Mucosa of rectum (tissue), 2 donors: Measurements from ENCODE around the gene RIC3.

Experiments used
- H3K27ac ChIP-seq, 2 donors: one replicate each; pipeline ENCODE4 v1.7.0; 2013; ENCODE audit warnings: inconsistent platforms in 2 of 2, low read depth in 2 of 2, low read length in 2 of 2
- H3K27me3 ChIP-seq, 2 donors: one replicate each; pipeline ENCODE4 v1.7.0; 2013; ENCODE audit warnings: low read length in 2 of 2; ENCODE audit not compliant: control insufficient read depth in 2 of 2, insufficient read depth in 2 of 2
- H3K36me3 ChIP-seq, 2 donors: one replicate each; pipeline ENCODE4 v1.7.0; 2013; ENCODE audit warnings: low read length in 2 of 2; ENCODE audit not compliant: control insufficient read depth in 2 of 2, insufficient read depth in 2 of 2
- H3K4me1 ChIP-seq, 2 donors: one replicate each; pipeline ENCODE4 v1.7.0; 2013; ENCODE audit warnings: low read length in 2 of 2, mild to moderate bottlenecking in 1 of 2; ENCODE audit not compliant: control insufficient read depth in 2 of 2, insufficient read depth in 2 of 2
- H3K4me3 ChIP-seq, 2 donors: one replicate each; pipeline ENCODE4 v1.7.0; 2013; ENCODE audit warnings: low read length in 2 of 2
- H3K9ac ChIP-seq, 2 donors: one replicate each; pipeline ENCODE4 v1.7.0; 2013; ENCODE audit warnings: low read length in 2 of 2, low read depth in 1 of 2, mild to moderate bottlenecking in 1 of 2
- H3K9me3 ChIP-seq, 2 donors: one replicate each; pipeline ENCODE4 v1.7.0; 2013; ENCODE audit warnings: low read length in 2 of 2; ENCODE audit not compliant: control insufficient read depth in 2 of 2
- donor health status: healthy.
- donor health status: Normal muscosa, but diverticular disease.

The RIC3 gene

DNA sequence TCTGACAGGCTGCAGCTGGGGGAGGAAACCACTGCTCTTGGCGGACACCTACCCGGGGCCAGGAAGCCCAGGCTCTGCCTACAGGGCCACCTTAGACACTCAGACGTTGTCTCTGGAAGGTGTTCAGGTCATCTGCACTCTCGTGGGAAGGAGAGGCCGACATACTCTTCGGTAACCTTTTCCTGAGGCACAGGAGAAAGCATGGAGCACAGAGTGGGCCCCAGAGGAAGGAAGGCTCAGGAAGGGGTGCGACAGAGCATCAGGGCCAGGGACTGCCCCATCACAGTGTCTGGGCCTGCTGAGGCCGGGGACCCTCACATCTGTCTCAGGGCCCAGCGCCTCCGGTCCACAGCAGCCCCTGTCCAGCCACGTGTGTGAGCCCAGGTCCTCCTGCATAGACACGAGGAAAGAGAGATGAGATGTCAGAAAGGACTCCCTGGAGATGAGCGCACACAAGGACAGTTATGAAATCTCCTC lies 106.0 kb downstream of the RIC3 start:
- H3K4me1 ChIP-seq, result peaks cover 0 to 3% of the 10 kb centered on the region in 2 donors
- H3K9ac ChIP-seq, result no peak overlapping the region
- H3K9me3 ChIP-seq, result no peaks in the 10 kb centered on the region
- H3K36me3 ChIP-seq, result no peaks in the 10 kb centered on the region
- no peaks in the 10 kb centered on the region for H3K27me3 ChIP-seq
- H3K27ac ChIP-seq, result no peak overlapping the region
- H3K4me3 ChIP-seq, result no peak overlapping the region

DNA sequence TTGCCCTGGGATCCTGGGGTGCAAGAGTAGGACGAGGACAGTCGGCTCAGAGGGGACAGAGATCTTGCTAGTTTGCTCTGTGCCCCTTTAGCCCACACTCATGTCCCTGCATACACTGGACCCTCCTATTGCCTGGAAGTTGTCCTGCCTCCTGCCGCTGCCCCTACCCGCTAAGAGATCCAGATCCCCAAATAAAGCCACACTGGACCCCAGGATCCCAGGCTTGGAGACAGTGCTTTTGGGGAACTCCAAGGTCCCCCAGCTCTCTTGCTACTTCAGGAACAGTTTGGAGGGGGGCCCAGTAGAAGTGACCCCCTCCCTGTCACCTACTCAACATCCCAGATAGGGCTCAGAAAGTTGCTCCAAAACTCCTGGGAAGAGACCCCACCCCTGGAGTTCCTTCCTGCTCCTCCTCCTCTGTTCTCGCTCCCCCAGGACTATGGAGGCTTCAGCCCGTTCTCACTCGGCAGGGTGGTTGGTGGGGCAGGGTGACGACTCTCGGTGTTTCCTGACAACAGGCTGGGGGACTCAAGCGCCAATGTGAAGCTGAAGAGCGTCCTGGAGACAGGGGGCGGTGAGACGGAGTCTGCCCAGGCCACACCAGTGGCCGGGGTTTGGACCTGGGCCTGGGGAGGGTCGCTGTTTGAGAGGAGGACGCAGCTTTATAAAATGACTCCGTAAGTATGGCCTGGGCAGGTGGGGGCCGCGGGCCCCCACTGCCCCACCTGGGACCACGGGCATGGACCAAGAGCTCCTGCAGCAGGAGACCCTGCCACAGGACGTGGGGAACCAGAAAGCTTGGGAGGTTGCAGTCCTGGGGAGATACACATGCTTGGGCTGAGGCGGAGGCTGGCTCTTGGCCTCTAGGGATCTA lies 107.0 kb downstream of the RIC3 start:
- Histone ChIP-seq H3K4me1 (peaks cover 0 to 3% of the 10 kb centered on the region in 2 donors), H3K27ac (no peak overlapping the region)

DNA sequence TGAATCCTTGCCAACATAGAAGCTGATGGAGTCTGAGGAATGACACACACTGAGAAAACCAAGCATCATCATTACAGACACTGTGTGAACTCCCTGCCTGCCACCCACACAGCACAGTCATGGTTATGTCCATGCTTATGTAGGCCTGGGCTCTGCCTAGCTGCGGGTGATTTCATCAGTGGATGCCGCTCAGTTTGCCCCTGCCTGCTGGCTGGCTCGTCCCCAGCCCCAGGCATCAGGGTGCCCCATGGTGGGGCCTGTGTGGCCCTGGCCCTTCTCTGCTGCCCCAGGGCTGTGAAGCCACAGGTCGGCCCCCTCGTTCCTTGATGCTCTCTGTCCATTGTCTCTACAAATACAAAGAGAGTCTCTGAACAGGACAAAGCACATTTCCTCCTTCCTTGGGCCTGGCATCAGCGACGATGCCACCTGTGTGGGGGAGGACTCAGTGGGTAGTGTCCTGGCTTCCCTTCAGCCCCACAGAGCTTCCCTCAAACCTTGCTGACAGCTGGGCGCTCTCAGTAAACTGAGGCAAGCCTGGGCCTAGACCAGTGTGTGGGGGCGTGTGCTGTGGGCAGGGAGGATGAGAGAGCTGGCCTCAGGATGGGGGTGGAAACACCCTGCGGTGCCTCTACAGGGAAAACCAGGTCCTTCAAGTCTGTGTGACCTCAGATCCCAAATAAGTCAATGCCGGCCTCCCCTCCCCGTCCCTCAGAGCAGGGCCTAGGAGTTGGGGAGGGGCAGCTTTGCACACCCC lies 107.8 kb downstream of the RIC3 start:
- Histone ChIP-seq H3K27ac (no peak overlapping the region), H3K9ac (no peak overlapping the region), H3K27me3 (no peaks in the 10 kb centered on the region)

More for the DNA sequence above, 107.0 kb downstream of the RIC3 start:
- H3K36me3 ChIP-seq, result no peaks in the 10 kb centered on the region
- H3K9me3 ChIP-seq, result no peaks in the 10 kb centered on the region
- no peak overlapping the region for H3K9ac ChIP-seq
- no peak overlapping the region for H3K4me3 ChIP-seq
- no peaks in the 10 kb centered on the region for H3K27me3 ChIP-seq

DNA sequence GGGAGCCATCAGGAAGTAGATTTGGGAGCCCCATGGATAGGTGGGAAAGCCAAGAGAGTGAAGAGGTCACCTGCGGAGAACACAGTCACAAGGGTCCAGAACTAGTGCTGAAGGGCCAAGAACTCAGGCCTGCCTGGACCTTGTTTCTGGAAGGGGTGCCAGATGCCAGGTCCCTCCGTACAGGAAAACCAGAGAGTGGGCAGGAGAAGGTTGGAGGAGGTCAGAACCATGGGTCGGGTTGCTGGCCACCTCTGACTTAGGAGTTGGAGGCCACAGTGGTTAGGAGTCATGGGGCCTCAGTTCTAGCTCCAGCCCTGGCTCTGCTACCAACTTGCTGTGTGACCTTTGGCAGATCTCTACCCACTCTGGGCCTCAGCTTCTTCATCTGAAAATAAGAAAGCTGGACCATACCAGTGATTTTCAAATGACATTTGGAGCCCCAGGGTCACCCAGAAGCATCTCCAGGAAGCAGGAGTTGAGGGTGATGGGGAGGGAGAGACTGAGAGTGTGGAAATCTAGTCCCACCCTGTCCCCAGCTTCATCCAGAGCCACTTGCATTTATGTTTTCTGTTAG lies 108.6 kb downstream of the RIC3 start:
- no peak overlapping the region for H3K27ac ChIP-seq
- no peaks in the 10 kb centered on the region for H3K27me3 ChIP-seq
- H3K9me3 ChIP-seq, result no peaks in the 10 kb centered on the region
- no peaks in the 10 kb centered on the region for H3K36me3 ChIP-seq
- peaks cover 0 to 3% of the 10 kb centered on the region in 2 donors for H3K4me1 ChIP-seq
- H3K9ac ChIP-seq, result no peak overlapping the region
- H3K4me3 ChIP-seq, result no peak overlapping the region

More for the DNA sequence above, 107.8 kb downstream of the RIC3 start:
- H3K4me3 ChIP-seq, result no peak overlapping the region
- H3K36me3 ChIP-seq, result no peaks in the 10 kb centered on the region
- peaks cover 0 to 3% of the 10 kb centered on the region in 2 donors for H3K4me1 ChIP-seq
- H3K9me3 ChIP-seq, result no peaks in the 10 kb centered on the region

DNA sequence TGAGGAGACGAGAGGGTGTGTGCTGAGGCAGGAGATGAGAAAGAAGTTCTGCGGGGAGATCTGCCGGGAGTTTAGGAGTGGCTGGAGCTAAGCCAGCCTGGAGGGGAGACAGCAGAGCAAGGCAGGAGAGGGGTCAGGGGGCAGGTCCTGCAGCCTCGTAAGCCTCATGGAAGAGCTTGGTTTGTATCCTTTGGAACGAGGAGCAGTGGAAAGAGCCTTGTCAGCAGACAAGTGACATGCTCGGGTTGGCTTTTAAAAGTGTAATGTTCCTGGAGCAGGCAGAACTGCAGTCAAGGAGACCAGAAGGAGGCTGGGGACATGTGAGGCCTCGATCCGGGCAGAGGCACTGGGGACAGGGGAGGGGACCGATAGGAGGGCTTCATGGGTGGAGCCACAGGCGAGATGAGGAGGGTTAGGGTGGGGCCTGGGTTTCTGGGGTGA lies 109.2 kb downstream of the RIC3 start:
- H3K4me3 ChIP-seq, result no peak overlapping the region
- no peak overlapping the region for H3K9ac ChIP-seq
- no peak overlapping the region for H3K27ac ChIP-seq
- H3K36me3 ChIP-seq, result no peaks in the 10 kb centered on the region
- no peaks in the 10 kb centered on the region for H3K9me3 ChIP-seq
- no peaks in the 10 kb centered on the region for H3K27me3 ChIP-seq
- H3K4me1 ChIP-seq, result peaks cover 0 to 3% of the 10 kb centered on the region in 2 donors

DNA sequence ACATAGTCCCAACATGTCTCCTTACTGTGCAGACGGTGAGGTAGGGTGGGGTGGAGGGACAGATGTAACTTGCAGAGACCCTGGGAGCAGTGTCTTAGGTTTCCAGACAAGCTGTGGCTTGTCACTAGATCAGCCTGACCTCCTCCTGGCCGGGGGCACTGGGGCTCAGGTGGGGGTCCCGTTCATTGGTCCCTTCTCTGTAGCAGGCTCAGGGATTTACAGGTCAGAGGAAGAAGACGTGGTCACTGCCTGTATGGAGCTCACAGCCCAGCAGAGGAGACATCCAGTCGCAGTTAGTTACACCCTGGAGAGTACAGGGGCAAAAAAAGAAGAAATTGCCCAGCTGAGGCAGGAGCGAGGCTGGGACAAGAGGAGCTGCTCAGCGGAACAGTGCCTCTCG lies 109.8 kb downstream of the RIC3 start:
- Histone ChIP-seq H3K4me1 (peaks cover 0 to 3% of the 10 kb centered on the region in 2 donors), H3K4me3 (no peak overlapping the region), H3K9ac (no peak overlapping the region), H3K36me3 (no peaks in the 10 kb centered on the region), H3K27me3 (no peaks in the 10 kb centered on the region), H3K27ac (no peak overlapping the region), H3K9me3 (no peaks in the 10 kb centered on the region)

DNA sequence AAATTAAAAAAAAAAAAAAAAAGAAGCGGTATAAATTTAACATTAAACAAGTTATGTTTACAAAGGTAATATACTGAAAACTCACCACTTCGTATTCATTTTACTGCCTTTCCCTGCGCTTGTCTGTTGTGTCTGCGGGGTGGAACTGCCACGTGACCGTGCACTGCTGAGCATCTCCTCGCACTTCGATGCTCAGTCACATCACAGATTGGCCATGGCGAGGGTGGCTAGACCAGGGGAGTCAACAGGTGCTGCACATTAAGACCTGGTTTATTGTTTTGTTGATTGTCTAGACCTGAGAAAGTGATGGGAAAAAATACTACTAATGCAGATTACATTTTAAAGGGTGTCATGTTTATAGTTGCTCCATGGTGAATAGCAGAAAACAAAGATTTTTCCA lies 110.6 kb downstream of the RIC3 start:
- Histone ChIP-seq H3K9me3 (no peaks in the 10 kb centered on the region), H3K27ac (no peak overlapping the region), H3K4me1 (peaks cover 0 to 3% of the 10 kb centered on the region in 2 donors), H3K4me3 (no peak overlapping the region), H3K36me3 (no peaks in the 10 kb centered on the region), H3K27me3 (no peaks in the 10 kb centered on the region), H3K9ac (no peak overlapping the region)

DNA sequence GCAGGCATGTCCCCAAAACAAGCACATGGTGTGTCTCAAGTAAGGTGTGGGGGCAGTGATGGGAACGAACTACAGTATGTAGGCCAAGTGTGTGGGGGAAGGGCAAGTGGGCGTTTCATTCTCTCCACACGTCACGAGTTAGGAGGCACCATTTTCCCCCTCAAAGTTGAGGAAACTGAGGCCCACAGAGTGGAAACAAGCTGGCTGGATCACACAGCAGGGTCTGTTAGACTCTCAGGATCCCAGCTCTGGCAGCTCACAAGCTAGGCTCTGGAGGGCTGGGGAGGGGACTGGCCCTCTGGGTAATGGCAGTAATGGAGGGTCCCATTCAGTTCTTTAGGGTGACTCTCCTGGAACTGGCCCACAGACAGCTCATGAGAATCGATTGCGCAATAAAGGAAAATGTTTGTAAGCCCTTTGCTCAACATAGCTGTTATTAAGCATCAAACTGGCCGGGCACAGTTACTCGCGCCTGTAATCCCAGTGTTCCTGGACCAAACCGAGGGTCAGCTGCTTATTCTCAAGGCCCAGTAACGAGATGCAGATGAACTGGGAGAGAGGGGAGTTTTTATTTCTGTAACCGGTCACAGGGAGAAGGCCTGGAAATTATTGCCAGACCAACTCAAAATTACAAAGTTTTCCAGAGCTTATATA lies 111.9 kb downstream of the RIC3 start:
- no peaks in the 10 kb centered on the region for H3K36me3 ChIP-seq
- no peak overlapping the region for H3K27ac ChIP-seq
- no peaks in the 10 kb centered on the region for H3K4me1 ChIP-seq
- no peaks in the 10 kb centered on the region for H3K9me3 ChIP-seq
- H3K9ac ChIP-seq, result no peak overlapping the region
- H3K27me3 ChIP-seq, result no peaks in the 10 kb centered on the region
- H3K4me3 ChIP-seq, result no peak overlapping the region
